ENCODE measurements around the gene PCNX1.
"Not testable (repeated sequence)": the region's sequence is repeated elsewhere in the genome, so short reads cannot be mapped to it uniquely, and the experiment has no call there.

The PCNX1 gene

GRCh38 chr14:70972107-70972976 is 65.1 kb downstream of the PCNX1 start:
- DNase-seq, result peak; percentile 78

- no peak for DNase-seq
These were observed 69.3 kb downstream of the PCNX1 start for GRCh38 chr14:70976591-70976990.

- no peak for DNase-seq
These were observed 74.0 kb downstream of the PCNX1 start for GRCh38 chr14:70981000-70981952.

GRCh38 chr14:70982200-70982599 is 74.9 kb downstream of the PCNX1 start:
- no peak for DNase-seq

- DNase-seq, result no peak
These were observed 79.8 kb downstream of the PCNX1 start for GRCh38 chr14:70987041-70987440.

- no peak for DNase-seq
These were observed 81.2 kb downstream of the PCNX1 start for GRCh38 chr14:70988452-70988851.

GRCh38 chr14:70993931-70994330 is 86.7 kb downstream of the PCNX1 start:
- DNase-seq, result no peak

GRCh38 chr14:70995211-70995610 is 88.0 kb downstream of the PCNX1 start:
- DNase-seq, result no peak

- DNase-seq, result no peak
These were observed 88.4 kb downstream of the PCNX1 start for GRCh38 chr14:70995671-70996070.

- DNase-seq, result no peak
These were observed 91.9 kb downstream of the PCNX1 start for GRCh38 chr14:70999117-70999516.

GRCh38 chr14:71000091-71000490 is 92.8 kb downstream of the PCNX1 start:
- DNase-seq, result no peak

- no peak for DNase-seq
These were observed 94.5 kb downstream of the PCNX1 start for GRCh38 chr14:71001742-71002141.

- DNase-seq, result no peak
These were observed 95.9 kb downstream of the PCNX1 start for GRCh38 chr14:71003156-71003555.

- no peak for DNase-seq
These were observed 97.2 kb downstream of the PCNX1 start for GRCh38 chr14:71004481-71004880.

GRCh38 chr14:71005076-71005475 is 97.8 kb downstream of the PCNX1 start:
- no peak for DNase-seq

GRCh38 chr14:71006200-71006563 is 98.9 kb downstream of the PCNX1 start:
- no peak for DNase-seq

- DNase-seq, result no peak
These were observed 104.2 kb downstream of the PCNX1 start for GRCh38 chr14:71011479-71011878.

- DNase-seq, result no peak
These were observed 105.6 kb downstream of the PCNX1 start for GRCh38 chr14:71012888-71013287.

- DNase-seq, result no peak
These were observed 106.4 kb downstream of the PCNX1 start for GRCh38 chr14:71013551-71014192.

- DNase-seq, result not testable (repeated sequence)
These were observed 112.7 kb downstream of the PCNX1 start for GRCh38 chr14:71019917-71020316.

GRCh38 chr14:71021347-71022011 is 114.2 kb downstream of the PCNX1 start:
- DNase-seq, result no peak

- no peak for DNase-seq
These were observed 115.0 kb downstream of the PCNX1 start for GRCh38 chr14:71022012-71022869.

All from left hindlimb (tissue), 1 donor.